Mesenchymal stem cell (in vitro differentiated cells and primary cell): ENCODE measurements around the gene PDE6B.
A peak's percentile ranks its signal among the peaks of the same experiment; 100 is the strongest.

Source experiments
- DNase-seq: peaks from one replicate; pipeline ENCODE4 v3.0.0-alpha.2; 2013
- H2AFZ ChIP-seq: one replicate; pipeline ENCODE4 v1.6.1; 2013; ENCODE audit warnings: low read depth, mild to moderate bottlenecking, control low read depth, inconsistent platforms, low read length, moderate library complexity
- H2AK5ac ChIP-seq: 2 replicates; pipeline ENCODE4 v1.6.1; 2013; ENCODE audit warnings: low read length, moderate library complexity, mild to moderate bottlenecking, inconsistent platforms; ENCODE audit not compliant: severe bottlenecking
- H2BK120ac ChIP-seq: one replicate; pipeline ENCODE4 v1.6.1; 2013; ENCODE audit warnings: low read depth, mild to moderate bottlenecking, inconsistent platforms, low read length, moderate library complexity
- H2BK12ac ChIP-seq, 2 experiments: one replicate each; pipeline ENCODE4 v1.6.1; 2013; ENCODE audit warnings: inconsistent platforms in 2 of 2, low read length in 2 of 2, mild to moderate bottlenecking in 2 of 2, moderate library complexity in 2 of 2, control low read depth in 1 of 2
- H2BK15ac ChIP-seq: one replicate; pipeline ENCODE4 v1.6.1; 2013; ENCODE audit warnings: mild to moderate bottlenecking, low read depth, inconsistent platforms; ENCODE audit not compliant: poor library complexity, severe bottlenecking
- H2BK5ac ChIP-seq: 2 replicates; pipeline ENCODE4 v1.6.1; 2013; ENCODE audit warnings: low read depth, mild to moderate bottlenecking, low read length, control low read depth, inconsistent platforms; ENCODE audit not compliant: poor library complexity, severe bottlenecking
- H3K14ac ChIP-seq, 2 experiments: one replicate each; pipeline ENCODE4 v1.6.1; 2013; ENCODE audit warnings: inconsistent platforms in 2 of 2, low read length in 2 of 2, control low read depth in 1 of 2, mild to moderate bottlenecking in 1 of 2, moderate library complexity in 1 of 2
- H3K18ac ChIP-seq, 2 experiments: one replicate each; pipeline ENCODE4 v1.6.1; 2013; ENCODE audit warnings: inconsistent platforms in 2 of 2, low read length in 2 of 2, control low read depth in 1 of 2, low read depth in 1 of 2, mild to moderate bottlenecking in 1 of 2
- H3K23ac ChIP-seq, 2 experiments: one replicate each; pipeline ENCODE4 v1.6.1; 2013; ENCODE audit warnings: inconsistent platforms in 2 of 2, low read length in 2 of 2, mild to moderate bottlenecking in 2 of 2, moderate library complexity in 2 of 2, control low read depth in 1 of 2
- H3K27ac ChIP-seq: 2 replicates; pipeline ENCODE4 v1.5.1; 2013; ENCODE audit warnings: mild to moderate bottlenecking, moderate library complexity, low read length, control low read depth, inconsistent platforms; ENCODE audit not compliant: poor library complexity, severe bottlenecking
- H3K27me3 ChIP-seq, 2 experiments: 2 replicates each; pipeline versions ENCODE4 v1.6.1 to v1.7.0; 2013; ENCODE audit warnings: low read length in 2 of 2, mild to moderate bottlenecking in 2 of 2, moderate library complexity in 2 of 2, control low read depth in 1 of 2, inconsistent platforms in 1 of 2; ENCODE audit not compliant: control insufficient read depth in 1 of 2, insufficient read depth in 1 of 2
- H3K36me3 ChIP-seq, 2 experiments: 2 replicates each; pipeline versions ENCODE4 v1.6.1 to v1.7.0; 2013; ENCODE audit warnings: low read length in 2 of 2, control low read depth in 1 of 2, inconsistent platforms in 1 of 2, low read depth in 1 of 2, mild to moderate bottlenecking in 1 of 2; ENCODE audit not compliant: insufficient read depth in 2 of 2, control insufficient read depth in 1 of 2
- H3K4ac ChIP-seq, 2 experiments: one replicate each; pipeline ENCODE4 v1.6.1; 2013; ENCODE audit warnings: inconsistent platforms in 2 of 2, low read length in 2 of 2, mild to moderate bottlenecking in 2 of 2, moderate library complexity in 2 of 2, control low read depth in 1 of 2, low read depth in 1 of 2
- H3K4me1 ChIP-seq: 2 replicates; pipeline ENCODE4 v1.6.1; 2013; ENCODE audit warnings: low read depth, low read length, control low read depth; ENCODE audit not compliant: control insufficient read depth, insufficient read depth
- H3K4me2 ChIP-seq: 2 replicates; pipeline ENCODE4 v1.6.1; 2013; ENCODE audit warnings: low read length, mild to moderate bottlenecking, inconsistent platforms; ENCODE audit not compliant: poor library complexity, severe bottlenecking
- H3K4me3 ChIP-seq, 2 experiments: 2 replicates each; pipeline versions ENCODE4 v1.5.1 to v1.7.0; 2013; ENCODE audit warnings: low read length in 2 of 2, mild to moderate bottlenecking in 2 of 2, control low read depth in 1 of 2, low read depth in 1 of 2; ENCODE audit not compliant: insufficient read depth in 1 of 2
- H3K79me1 ChIP-seq: replicated peaks from 2 replicates; pipeline ENCODE4 v1.6.1; 2013; ENCODE audit warnings: mild to moderate bottlenecking, control low read depth, low read length, inconsistent platforms; ENCODE audit not compliant: poor library complexity, severe bottlenecking
- H3K9ac ChIP-seq: 2 replicates; pipeline ENCODE4 v1.7.0; 2013; ENCODE audit warnings: mild to moderate bottlenecking, low read length, moderate library complexity
- H3K9me3 ChIP-seq: 2 replicates; pipeline ENCODE4 v1.7.0; 2013; ENCODE audit warnings: mild to moderate bottlenecking, low read length; ENCODE audit not compliant: control insufficient read depth
- H4K8ac ChIP-seq: one replicate; pipeline ENCODE4 v1.6.1; 2013; ENCODE audit warnings: inconsistent platforms, mild to moderate bottlenecking, low read length, moderate library complexity
- H4K91ac ChIP-seq: one replicate; pipeline ENCODE4 v1.6.1; 2013; ENCODE audit warnings: mild to moderate bottlenecking, low read length, inconsistent platforms
- WGBS: methylation state at CpG from one replicate; pipeline ENCODE4 v1.1.7; 2013; ENCODE audit warnings: mixed read lengths; 5-methylcytosine and 5-hydroxymethylcytosine counted together

PDE6B gene

DNA sequence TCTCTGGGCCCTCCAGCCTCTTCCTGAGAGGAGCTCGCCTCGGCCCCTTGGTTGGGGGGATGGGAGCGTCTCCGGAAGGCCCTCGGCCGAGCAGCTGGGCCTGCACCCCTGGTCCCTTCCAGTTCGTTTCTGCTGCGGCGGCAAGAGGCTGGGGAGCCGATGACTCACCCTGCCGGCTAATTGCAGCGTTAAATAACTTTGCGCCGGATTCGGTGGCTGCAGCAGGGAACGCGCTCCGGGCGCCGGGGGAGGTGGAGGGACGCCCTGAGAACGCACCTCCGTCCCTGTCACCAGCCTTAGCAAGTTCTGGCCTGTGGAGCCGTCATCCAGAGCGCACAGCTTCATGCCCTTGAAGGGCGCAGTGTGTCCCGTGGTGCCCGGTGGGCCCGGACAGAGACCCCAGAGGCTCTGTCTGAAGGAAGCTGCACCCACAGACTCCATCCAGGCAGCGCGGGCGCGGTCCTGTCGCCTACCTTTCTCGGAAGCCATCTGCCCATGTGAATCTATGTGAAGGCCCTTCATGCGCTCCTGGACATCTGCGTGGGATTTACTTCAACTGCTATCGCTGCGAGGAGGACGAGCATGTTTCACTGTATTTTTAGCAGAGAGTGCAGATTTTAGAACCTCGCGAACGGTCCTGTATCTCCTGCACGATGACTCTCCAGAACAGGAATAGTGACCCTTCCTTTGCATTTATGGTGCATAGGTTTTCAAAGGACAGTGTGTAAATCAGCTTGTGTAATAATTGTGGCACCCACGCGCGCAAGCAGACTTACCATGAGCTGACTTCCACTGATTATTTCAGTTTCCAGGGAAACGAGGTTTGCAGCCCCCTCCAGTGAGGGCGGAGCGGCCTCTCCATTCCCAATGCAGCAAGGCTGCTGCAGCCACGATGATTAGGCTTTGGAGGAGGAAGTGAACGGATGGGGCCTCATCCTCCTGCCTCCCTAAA, 47.6 kb upstream of the PDE6B start:
- H2AK5ac ChIP-seq: no peak overlapping the region
- no peak overlapping the region for H3K23ac ChIP-seq
- H3K9me3 ChIP-seq: no peaks in the 10 kb centered on the region
- H2BK12ac ChIP-seq: no peak overlapping the region
- no peak overlapping the region for H4K91ac ChIP-seq
- H2AFZ ChIP-seq: no peak overlapping the region
- no peak overlapping the region for H3K18ac ChIP-seq
- H3K14ac ChIP-seq: no peak overlapping the region
- H3K27ac ChIP-seq: no peak overlapping the region
- DNase-seq: peak; percentile 41
- peaks cover 23% of the 10 kb centered on the region for H3K4me1 ChIP-seq
- no peak overlapping the region for H2BK5ac ChIP-seq
- peak overlapping the region; percentile 13 for H3K4me2 ChIP-seq
- peak overlapping the region in 1 of 2 experiments; percentile 22 for H3K4me3 ChIP-seq
- no peaks in the 10 kb centered on the region for H3K36me3 ChIP-seq
- H3K4ac ChIP-seq: no peak overlapping the region
- no peak overlapping the region for H3K9ac ChIP-seq
- H3K79me1 ChIP-seq: no peaks in the 10 kb centered on the region
- no peak overlapping the region for H2BK15ac ChIP-seq
- peaks cover 63 to 67% of the 10 kb centered on the region in 2 experiments for H3K27me3 ChIP-seq
- no peak overlapping the region for H2BK120ac ChIP-seq
- WGBS: 4% methylated on average over 51 of the region's 52 CpGs
- H4K8ac ChIP-seq: no peak overlapping the region

DNA sequence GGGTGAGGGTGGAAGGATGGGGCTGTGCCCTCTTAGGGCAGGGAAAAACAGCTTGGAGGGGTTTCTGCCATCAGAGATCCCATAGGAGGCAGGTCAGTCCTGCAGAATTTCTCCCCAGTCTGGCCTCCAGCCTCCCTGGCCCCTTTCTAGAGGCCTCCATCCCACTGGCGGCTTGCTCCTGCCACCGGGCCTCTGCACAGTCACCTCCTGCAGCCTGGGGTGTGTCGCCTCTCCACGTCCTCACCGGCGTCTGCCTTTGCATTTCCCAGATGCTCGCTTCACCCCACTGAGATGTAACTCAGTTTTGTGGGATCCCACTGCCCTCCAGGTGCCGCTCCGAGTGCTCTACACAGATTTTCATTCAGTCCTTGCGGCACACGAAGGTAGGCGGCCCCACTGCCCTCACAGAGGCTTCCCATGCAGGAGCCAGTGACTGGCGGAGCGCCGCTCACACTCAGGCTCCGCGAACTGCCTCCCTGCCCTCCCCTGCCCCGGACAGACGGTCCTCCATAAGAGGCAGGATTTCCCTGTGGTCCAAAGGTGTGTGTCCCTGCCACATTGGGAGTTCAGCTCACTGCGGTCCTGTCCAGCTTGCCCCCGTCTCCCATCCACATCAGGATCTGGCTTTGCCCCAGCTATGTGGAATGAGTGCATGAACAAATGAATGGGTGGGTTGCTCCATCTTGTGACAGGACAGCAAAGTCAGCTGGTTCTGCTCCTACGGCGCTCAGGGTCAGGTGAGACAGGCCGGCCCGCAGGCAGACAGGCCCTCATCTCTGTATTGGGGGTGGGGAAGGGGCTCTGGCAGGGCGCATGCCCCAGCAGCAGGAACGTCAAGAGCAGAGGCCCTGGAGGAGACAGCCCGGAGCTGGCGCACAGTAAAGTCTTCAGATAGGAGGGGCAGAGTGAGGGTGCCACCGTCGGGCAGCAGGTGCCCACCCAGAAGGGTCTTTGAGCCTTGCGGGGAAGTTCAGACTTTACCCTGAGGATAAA, 46.6 kb upstream of the PDE6B start:
- H2BK120ac ChIP-seq: no peak overlapping the region
- H3K4ac ChIP-seq: no peak overlapping the region
- H3K4me3 ChIP-seq: no peak overlapping the region
- H3K14ac ChIP-seq: peak overlapping the region in 1 of 2 experiments; percentile 8
- H2BK12ac ChIP-seq: no peak overlapping the region
- peaks cover 53 to 57% of the 10 kb centered on the region in 2 experiments for H3K27me3 ChIP-seq
- WGBS: 49% methylated on average over 32 of the region's 32 CpGs
- no peak overlapping the region for H3K18ac ChIP-seq
- no peak overlapping the region for H2BK5ac ChIP-seq
- H2BK15ac ChIP-seq: no peak overlapping the region
- DNase-seq: no peak
- no peak overlapping the region for H3K9ac ChIP-seq
- peaks cover 23% of the 10 kb centered on the region for H3K4me1 ChIP-seq
- H2AK5ac ChIP-seq: no peak overlapping the region
- H3K9me3 ChIP-seq: peaks cover under 1% of the 10 kb centered on the region
- peak overlapping the region in 1 of 2 experiments; percentile 85 for H3K23ac ChIP-seq
- no peaks in the 10 kb centered on the region for H3K79me1 ChIP-seq
- no peak overlapping the region for H3K27ac ChIP-seq
- no peaks in the 10 kb centered on the region for H3K36me3 ChIP-seq
- H4K91ac ChIP-seq: no peak overlapping the region
- no peak overlapping the region for H2AFZ ChIP-seq
- H4K8ac ChIP-seq: no peak overlapping the region
- no peak overlapping the region for H3K4me2 ChIP-seq

DNA sequence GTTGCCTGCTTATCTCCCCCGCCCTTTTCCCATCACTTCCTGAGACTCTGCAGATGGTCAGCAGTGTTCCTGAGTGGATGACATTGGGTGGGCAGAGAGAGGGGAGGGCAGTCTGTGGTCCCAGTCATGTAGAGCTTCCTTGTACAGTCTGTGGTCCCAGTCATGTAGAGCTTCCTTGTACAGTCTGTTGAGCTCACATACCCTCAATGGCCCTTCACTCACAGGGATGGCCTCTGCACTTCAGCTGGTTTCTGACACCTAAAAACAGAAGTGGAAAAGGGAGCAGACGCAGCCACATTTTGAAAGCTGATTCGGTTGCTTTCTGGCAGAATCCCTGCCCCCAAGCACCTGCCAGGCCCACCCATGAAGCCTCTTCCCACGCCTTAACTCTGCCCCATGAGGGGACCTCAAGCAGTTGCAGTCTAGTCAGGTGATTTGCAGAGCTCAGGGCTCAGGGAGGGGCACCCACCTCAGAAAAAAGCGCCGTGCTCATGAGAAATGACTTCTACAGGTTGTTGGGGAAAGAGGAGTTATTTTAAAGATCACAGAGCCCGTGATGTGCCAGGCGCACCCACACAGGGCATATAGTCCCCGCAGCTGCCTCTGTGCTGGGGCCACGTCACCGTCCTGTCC, 45.7 kb upstream of the PDE6B start:
- Histone ChIP-seq H3K4me3 (no peak overlapping the region), H3K36me3 (no peaks in the 10 kb centered on the region), H2BK5ac (no peak overlapping the region), H4K8ac (no peak overlapping the region), H3K79me1 (no peaks in the 10 kb centered on the region), H3K4ac (no peak overlapping the region), H3K23ac (no peak overlapping the region), H3K4me1 (peaks cover 23% of the 10 kb centered on the region), H2AFZ (no peak overlapping the region), H2BK15ac (no peak overlapping the region), H3K18ac (no peak overlapping the region), H2BK120ac (no peak overlapping the region), H2AK5ac (no peak overlapping the region), H3K27ac (no peak overlapping the region), H3K14ac (no peak overlapping the region), H3K27me3 (peaks cover 45 to 48% of the 10 kb centered on the region in 2 experiments), H3K9ac (no peak overlapping the region), H3K9me3 (peaks cover 7% of the 10 kb centered on the region), H2BK12ac (no peak overlapping the region), H4K91ac (no peak overlapping the region), H3K4me2 (no peak overlapping the region)
- 65% methylated on average over 8 of the region's 11 CpGs for WGBS
- DNase-seq: no peak
